KMS-11 (cell line): ENCODE measurements around the gene MAPT.

Source experiments
- H2AFZ ChIP-seq: fragments of 200-600 bp; sonication (generic); 2 replicates; pipeline ENCODE4 v1.6.1; 2016; ENCODE audit warnings: antibody characterized with exemption, mixed run types, low read depth
- H3K27ac ChIP-seq: fragments of 200-600 bp; sonication (generic); 2 replicates; pipeline ENCODE4 v1.6.1; 2016; ENCODE audit warnings: mild to moderate bottlenecking, mixed run types
- H3K27me3 ChIP-seq: fragments of 200-600 bp; sonication (generic); 2 replicates; pipeline ENCODE4 v1.6.1; 2017; ENCODE audit warnings: mild to moderate bottlenecking, low read depth, mixed run types, moderate library complexity; ENCODE audit not compliant: insufficient read depth
- H3K36me3 ChIP-seq: fragments of 200-600 bp; sonication (generic); 2 replicates; pipeline ENCODE4 v1.6.1; 2017; ENCODE audit warnings: mild to moderate bottlenecking, mixed run types; ENCODE audit not compliant: insufficient read depth
- H3K4me1 ChIP-seq: fragments of 200-600 bp; sonication (generic); 2 replicates; pipeline ENCODE4 v1.6.1; 2016; ENCODE audit warnings: mild to moderate bottlenecking, low read depth, mixed run types; ENCODE audit not compliant: poor library complexity, severe bottlenecking
- H3K4me2 ChIP-seq: fragments of 200-600 bp; sonication (generic); 2 replicates; pipeline ENCODE4 v1.7.0; 2016; ENCODE audit warnings: mild to moderate bottlenecking, mixed run types
- H3K4me3 ChIP-seq: fragments of 200-600 bp; sonication (generic); IDR thresholded peaks from 2 replicates; pipeline ENCODE4 v1.6.1; 2017; ENCODE audit warnings: low read depth, low read length, mixed read lengths; ENCODE audit not compliant: insufficient read depth
- H3K79me2 ChIP-seq: fragments of 200-600 bp; sonication (generic); 2 replicates; pipeline ENCODE4 v1.6.1; 2016; ENCODE audit warnings: low read depth, mixed run types; ENCODE audit not compliant: insufficient read depth
- H3K9ac ChIP-seq: fragments of 200-600 bp; sonication (generic); 2 replicates; pipeline ENCODE4 v1.6.1; 2016; ENCODE audit warnings: mild to moderate bottlenecking, mixed run types
- H4K20me1 ChIP-seq: fragments of 200-600 bp; sonication (generic); 2 replicates; pipeline ENCODE4 v1.6.1; 2016; ENCODE audit warnings: mild to moderate bottlenecking, mixed run types; ENCODE audit not compliant: insufficient read depth
- CTCF ChIP-seq: fragments of 200-600 bp; sonication (generic); conservative IDR thresholded peaks from 2 replicates; pipeline ENCODE4 v1.6.1; 2017; ENCODE audit warnings: low read depth, mild to moderate bottlenecking, antibody characterized with exemption, low read length, moderate library complexity, mixed read lengths

Gene MAPT

DNA sequence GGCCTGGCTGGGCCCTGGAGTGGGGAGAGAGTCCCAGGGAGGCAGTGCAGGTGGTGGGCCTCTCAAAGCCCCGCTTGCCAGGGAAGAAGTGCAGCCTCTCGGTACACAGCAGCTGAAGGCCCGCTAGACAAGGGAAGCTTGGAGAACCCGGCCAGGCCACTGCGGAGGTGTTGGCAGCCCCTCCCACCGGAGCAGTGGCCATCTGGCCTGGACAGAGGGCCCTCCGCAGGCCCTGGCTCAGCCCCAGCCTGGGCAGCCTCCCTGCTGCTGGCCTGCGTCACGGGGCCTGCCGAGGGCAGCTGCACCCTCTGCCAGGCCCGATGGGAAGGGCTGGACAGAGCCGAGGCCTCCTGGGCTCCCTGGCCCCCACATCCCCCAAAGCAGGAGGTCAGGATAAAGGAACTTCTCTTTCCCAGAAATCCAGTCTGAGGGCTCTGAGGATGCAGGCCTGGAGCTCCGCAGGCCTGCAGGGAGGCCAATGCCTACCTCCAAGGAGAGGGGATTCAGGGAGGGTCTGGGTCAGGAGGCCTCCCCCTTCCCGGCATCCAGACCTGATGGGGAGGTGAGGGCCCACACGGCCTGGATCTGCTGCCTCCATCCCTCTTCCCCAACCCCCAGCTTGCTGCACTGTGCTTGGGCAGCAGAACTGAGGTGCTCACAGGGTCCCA lies 45.4 kb upstream of the MAPT start:
- Histone ChIP-seq H3K27me3 (peaks cover 6% of the 10 kb centered on the region; the same call in 1 of the 2 replicates), H3K4me1 (no peaks in the 10 kb centered on the region), H2AFZ (no peak overlapping the region), H3K27ac (no peak overlapping the region), H3K9ac (no peak overlapping the region), H3K4me2 (no peak overlapping the region), H3K36me3 (no peaks in the 10 kb centered on the region), H4K20me1 (no peaks in the 10 kb centered on the region), H3K79me2 (no peaks in the 10 kb centered on the region), H3K4me3 (no peak overlapping the region)
- TF ChIP-seq CTCF = no peak

- Histone ChIP-seq H3K36me3 (no peaks in the 10 kb centered on the region), H3K4me3 (no peak overlapping the region), H3K27ac (no peak overlapping the region), H4K20me1 (no peaks in the 10 kb centered on the region), H3K4me2 (no peak overlapping the region), H3K79me2 (no peaks in the 10 kb centered on the region), H3K27me3 (peaks cover 6% of the 10 kb centered on the region; the same call in 1 of the 2 replicates), H3K9ac (no peak overlapping the region), H3K4me1 (no peaks in the 10 kb centered on the region), H2AFZ (no peak overlapping the region)
- no peak for TF ChIP-seq CTCF
Measured at GRCh38 chr17:45849536-45849990, 44.8 kb upstream of the MAPT start.

GRCh38 chr17:45850011-45850410 lies 44.3 kb upstream of the MAPT start:
- H3K27me3 ChIP-seq = peaks cover 6% of the 10 kb centered on the region; the same call in 1 of the 2 replicates
- no peak overlapping the region for H2AFZ ChIP-seq
- no peaks in the 10 kb centered on the region for H3K36me3 ChIP-seq
- no peaks in the 10 kb centered on the region for H3K79me2 ChIP-seq
- TF ChIP-seq CTCF = no peak
- no peak overlapping the region for H3K27ac ChIP-seq
- H4K20me1 ChIP-seq = no peaks in the 10 kb centered on the region
- no peak overlapping the region for H3K4me2 ChIP-seq
- no peak overlapping the region for H3K9ac ChIP-seq
- no peaks in the 10 kb centered on the region for H3K4me1 ChIP-seq
- no peak overlapping the region for H3K4me3 ChIP-seq

DNA sequence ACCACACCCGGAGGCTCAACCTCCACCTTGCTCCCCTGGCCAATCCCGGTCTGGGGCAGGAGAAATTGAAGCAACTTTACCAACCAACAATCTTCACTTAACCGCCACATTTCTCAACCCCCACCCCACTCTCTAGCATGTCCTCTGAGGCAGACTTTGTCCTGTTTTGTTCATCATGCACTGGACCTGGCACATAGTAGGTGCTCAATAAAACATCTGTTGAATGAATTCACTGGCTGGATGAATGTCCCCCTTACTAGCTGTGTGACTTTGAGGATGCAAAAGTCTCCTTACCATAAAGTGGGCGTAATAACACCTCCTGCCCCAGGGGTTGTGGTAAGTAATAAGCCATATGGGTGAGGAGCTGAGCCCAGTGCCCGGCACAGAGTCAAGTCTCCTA lies 43.9 kb upstream of the MAPT start:
- Histone ChIP-seq H3K4me2 (no peak overlapping the region), H3K27me3 (peaks cover 6% of the 10 kb centered on the region; the same call in 1 of the 2 replicates), H3K4me1 (no peaks in the 10 kb centered on the region), H4K20me1 (no peaks in the 10 kb centered on the region), H2AFZ (no peak overlapping the region), H3K9ac (no peak overlapping the region), H3K27ac (no peak overlapping the region), H3K36me3 (no peaks in the 10 kb centered on the region), H3K79me2 (no peaks in the 10 kb centered on the region), H3K4me3 (no peak overlapping the region)
- TF ChIP-seq CTCF = no peak
